ENCODE measurements around the gene PRR14.
"Not testable (repeated sequence)": the region's sequence is repeated elsewhere in the genome, so short reads cannot be mapped to it uniquely, and the experiment has no call there.

The PRR14 gene

GRCh38 chr16:30696646-30697045, 45.9 kb downstream of the PRR14 start:
- FAIRE-seq, result not testable (repeated sequence)

- FAIRE-seq, result no peak
These were observed 46.7 kb downstream of the PRR14 start for GRCh38 chr16:30697264-30698138.

GRCh38 chr16:30698139-30698815, 47.5 kb downstream of the PRR14 start:
- FAIRE-seq, result no peak

- no peak for FAIRE-seq
These were observed 48.3 kb downstream of the PRR14 start, which contains the start of gene SRCAP for GRCh38 chr16:30698816-30699614. SRCAP (plus strand) TSS chr16:30699171; CDS start chr16:30700825, 1,654 bp downstream.

- FAIRE-seq, result no peak
These were observed 48.9 kb downstream of the PRR14 start for GRCh38 chr16:30699615-30700099.

GRCh38 chr16:30700491-30700890, 49.7 kb downstream of the PRR14 start:
- FAIRE-seq, result no peak

- FAIRE-seq, result no peak
These were observed 50.2 kb downstream of the PRR14 start for GRCh38 chr16:30700971-30701370.

GRCh38 chr16:30703071-30703470, 52.3 kb downstream of the PRR14 start:
- FAIRE-seq, result not testable (repeated sequence)

GRCh38 chr16:30703971-30704370, 53.2 kb downstream of the PRR14 start:
- FAIRE-seq, result no peak
